Measurements from ENCODE around the gene ARHGEF16. TPM values are rescaled to one million over a fixed set of nuclear protein-coding genes. Genes with fewer than 3 reads are reported as not detected.

ARHGEF16 gene
- total RNA-seq, 4 donors from 2014 or later: 0.17 to 19.6 (median 2.0) TPM

- no peak for TF ChIP-seq CTCF (IDR thresholded peaks at IDR 0.05; ENCODE audit: low read depth)
Measured at GRCh38 chr1:3439346-3440299, 14.8 kb upstream of the ARHGEF16 start.

- TF ChIP-seq CTCF (IDR thresholded peaks at IDR 0.05; ENCODE audit: low read depth): no peak
Measured at GRCh38 chr1:3440300-3440681, 14.2 kb upstream of the ARHGEF16 start.

GRCh38 chr1:3440711-3441409, 13.6 kb upstream of the ARHGEF16 start:
- TF ChIP-seq CTCF (IDR thresholded peaks at IDR 0.05; ENCODE audit: low read depth): no peak

GRCh38 chr1:3441410-3441847, 13.0 kb upstream of the ARHGEF16 start:
- TF ChIP-seq CTCF (IDR thresholded peaks at IDR 0.05; ENCODE audit: low read depth): no peak

- no peak for TF ChIP-seq CTCF (IDR thresholded peaks at IDR 0.05; ENCODE audit: low read depth)
Measured at GRCh38 chr1:3441880-3442279, 12.6 kb upstream of the ARHGEF16 start.

- no peak for TF ChIP-seq CTCF (IDR thresholded peaks at IDR 0.05; ENCODE audit: low read depth)
Measured at GRCh38 chr1:3442331-3442730, 12.1 kb upstream of the ARHGEF16 start.

GRCh38 chr1:3442901-3443300, 11.6 kb upstream of the ARHGEF16 start:
- TF ChIP-seq CTCF (IDR thresholded peaks at IDR 0.05; ENCODE audit: low read depth): no peak

Measured in subcutaneous adipose tissue (tissue), 4 donors.